ENCODE data around the gene C2CD4C.
"Not testable (repeated sequence)": the region's sequence is repeated elsewhere in the genome, so short reads cannot be mapped to it uniquely, and the experiment has no call there.

C2CD4C gene

GRCh38 chr19:435707-436412 is 26.9 kb upstream of the C2CD4C start:
- no peak for DNase-seq (ENCODE audit: low read depth in 1 of 2, low spot score in 1 of 2)
- in situ Hi-C loops (cut with HindIII; ENCODE audit: low pct_unique_long_range_greater_than_20kb, low sequenced_read_pairs), result no loop called here
- no peak for TF ChIP-seq JUND (IDR thresholded peaks at IDR 0.05; ENCODE audit: low read depth)

GRCh38 chr19:435056-435706 is 26.2 kb upstream of the C2CD4C start:
- TF ChIP-seq JUND (IDR thresholded peaks at IDR 0.05; ENCODE audit: low read depth), result no peak
- in situ Hi-C loops (cut with HindIII; ENCODE audit: low pct_unique_long_range_greater_than_20kb, low sequenced_read_pairs), result no loop called here
- no peak for DNase-seq (ENCODE audit: low read depth in 1 of 2, low spot score in 1 of 2)

GRCh38 chr19:434152-434960 is 25.4 kb upstream of the C2CD4C start:
- no peak for TF ChIP-seq JUND (IDR thresholded peaks at IDR 0.05; ENCODE audit: low read depth)
- in situ Hi-C loops (cut with HindIII; ENCODE audit: low pct_unique_long_range_greater_than_20kb, low sequenced_read_pairs), result no loop called here
- no peak for DNase-seq (ENCODE audit: low read depth in 1 of 2, low spot score in 1 of 2)

- no peak for DNase-seq (ENCODE audit: low read depth in 1 of 2, low spot score in 1 of 2)
- in situ Hi-C loops (cut with HindIII; ENCODE audit: low pct_unique_long_range_greater_than_20kb, low sequenced_read_pairs), result no loop called here
- TF ChIP-seq JUND (IDR thresholded peaks at IDR 0.05; ENCODE audit: low read depth), result no peak
Observed at GRCh38 chr19:430701-431100, 21.8 kb upstream of the C2CD4C start.

- no peak for TF ChIP-seq JUND (IDR thresholded peaks at IDR 0.05; ENCODE audit: low read depth)
- in situ Hi-C loops (cut with HindIII; ENCODE audit: low pct_unique_long_range_greater_than_20kb, low sequenced_read_pairs), result no loop called here
- DNase-seq (ENCODE audit: low read depth in 1 of 2, low spot score in 1 of 2), result no peak
Observed at GRCh38 chr19:428149-428548, 19.2 kb upstream of the C2CD4C start.

GRCh38 chr19:427675-428074 is 18.7 kb upstream of the C2CD4C start:
- in situ Hi-C loops (cut with HindIII; ENCODE audit: low pct_unique_long_range_greater_than_20kb, low sequenced_read_pairs), result not testable (repeated sequence)

GRCh38 chr19:426725-427445 is 17.9 kb upstream of the C2CD4C start:
- no peak for TF ChIP-seq JUND (IDR thresholded peaks at IDR 0.05; ENCODE audit: low read depth)
- no peak for DNase-seq (ENCODE audit: low read depth in 1 of 2, low spot score in 1 of 2)
- in situ Hi-C loops (cut with HindIII; ENCODE audit: low pct_unique_long_range_greater_than_20kb, low sequenced_read_pairs), result no loop called here

More at GRCh38 chr19:427675-428074, 18.7 kb upstream of the C2CD4C start:
- not testable (repeated sequence) for DNase-seq (ENCODE audit: low read depth in 1 of 2, low spot score in 1 of 2)

GRCh38 chr19:425056-425455 is 16.1 kb upstream of the C2CD4C start:
- TF ChIP-seq JUND (IDR thresholded peaks at IDR 0.05; ENCODE audit: low read depth), result no peak
- in situ Hi-C loops (cut with HindIII; ENCODE audit: low pct_unique_long_range_greater_than_20kb, low sequenced_read_pairs), result no loop called here
- DNase-seq (ENCODE audit: low read depth in 1 of 2, low spot score in 1 of 2), result no peak

- in situ Hi-C loops (cut with HindIII; ENCODE audit: low pct_unique_long_range_greater_than_20kb, low sequenced_read_pairs), result no loop called here
- TF ChIP-seq JUND (IDR thresholded peaks at IDR 0.05; ENCODE audit: low read depth), result no peak
- no peak for DNase-seq (ENCODE audit: low read depth in 1 of 2, low spot score in 1 of 2)
Observed at GRCh38 chr19:424546-424945, 15.6 kb upstream of the C2CD4C start.

- TF ChIP-seq JUND (IDR thresholded peaks at IDR 0.05; ENCODE audit: low read depth), result no peak
- in situ Hi-C loops (cut with HindIII; ENCODE audit: low pct_unique_long_range_greater_than_20kb, low sequenced_read_pairs), result no loop called here
- DNase-seq (ENCODE audit: low read depth in 1 of 2, low spot score in 1 of 2), result no peak
Observed at GRCh38 chr19:423691-424466, 14.9 kb upstream of the C2CD4C start.

- DNase-seq (ENCODE audit: low read depth in 1 of 2, low spot score in 1 of 2); in situ Hi-C loops (cut with HindIII; ENCODE audit: low pct_unique_long_range_greater_than_20kb, low sequenced_read_pairs): not testable (repeated sequence)
Observed at GRCh38 chr19:422917-423226, 13.9 kb upstream of the C2CD4C start.
